Fibroblast of pulmonary artery (primary cell): ENCODE measurements around the gene GOLIM4.

Source experiments
- DNase-seq: peaks from one replicate; pipeline ENCODE4 v3.0.0-alpha.2; 2010; ENCODE audit warnings: low read depth
- H3K4me3 ChIP-seq: replicated peaks from 2 replicates; pipeline ENCODE4 v1.5.1; 2011; ENCODE audit warnings: low read depth, mild to moderate bottlenecking, control low read depth, low read length, moderate library complexity
- TF ChIP-seq, protein P1 (sequence below): IDR thresholded peaks from 2 replicates; pipeline ENCODE4 v1.5.1; 2011; ENCODE audit warnings: mild to moderate bottlenecking, control low read depth, low read length, inconsistent platforms; ENCODE audit errors: missing control alignments

GOLIM4 gene

DNA sequence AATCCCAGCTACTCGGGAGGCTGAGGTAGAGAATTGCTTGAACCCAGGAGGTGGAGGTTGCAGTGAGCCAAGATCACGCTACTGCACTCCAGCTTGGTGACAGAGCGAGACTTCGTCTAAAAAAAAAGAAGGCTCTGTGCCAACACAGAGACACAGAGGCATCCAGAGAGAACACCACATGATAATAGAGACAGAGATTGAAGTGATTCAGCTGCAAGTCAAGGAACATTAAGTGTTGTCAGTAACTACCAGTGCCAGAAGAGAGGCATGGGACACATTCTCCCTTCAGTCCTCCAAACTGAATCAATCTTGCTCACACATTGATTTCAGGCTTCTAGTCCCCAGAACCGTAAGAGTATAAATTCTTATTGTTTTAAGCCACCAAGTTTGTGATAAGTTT, 97.5 kb downstream of the GOLIM4 start:
- DNase-seq: no peak
- TF ChIP-seq, protein P1, sequence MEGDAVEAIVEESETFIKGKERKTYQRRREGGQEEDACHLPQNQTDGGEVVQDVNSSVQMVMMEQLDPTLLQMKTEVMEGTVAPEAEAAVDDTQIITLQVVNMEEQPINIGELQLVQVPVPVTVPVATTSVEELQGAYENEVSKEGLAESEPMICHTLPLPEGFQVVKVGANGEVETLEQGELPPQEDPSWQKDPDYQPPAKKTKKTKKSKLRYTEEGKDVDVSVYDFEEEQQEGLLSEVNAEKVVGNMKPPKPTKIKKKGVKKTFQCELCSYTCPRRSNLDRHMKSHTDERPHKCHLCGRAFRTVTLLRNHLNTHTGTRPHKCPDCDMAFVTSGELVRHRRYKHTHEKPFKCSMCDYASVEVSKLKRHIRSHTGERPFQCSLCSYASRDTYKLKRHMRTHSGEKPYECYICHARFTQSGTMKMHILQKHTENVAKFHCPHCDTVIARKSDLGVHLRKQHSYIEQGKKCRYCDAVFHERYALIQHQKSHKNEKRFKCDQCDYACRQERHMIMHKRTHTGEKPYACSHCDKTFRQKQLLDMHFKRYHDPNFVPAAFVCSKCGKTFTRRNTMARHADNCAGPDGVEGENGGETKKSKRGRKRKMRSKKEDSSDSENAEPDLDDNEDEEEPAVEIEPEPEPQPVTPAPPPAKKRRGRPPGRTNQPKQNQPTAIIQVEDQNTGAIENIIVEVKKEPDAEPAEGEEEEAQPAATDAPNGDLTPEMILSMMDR: no peak
- H3K4me3 ChIP-seq: no peak overlapping the region

DNA sequence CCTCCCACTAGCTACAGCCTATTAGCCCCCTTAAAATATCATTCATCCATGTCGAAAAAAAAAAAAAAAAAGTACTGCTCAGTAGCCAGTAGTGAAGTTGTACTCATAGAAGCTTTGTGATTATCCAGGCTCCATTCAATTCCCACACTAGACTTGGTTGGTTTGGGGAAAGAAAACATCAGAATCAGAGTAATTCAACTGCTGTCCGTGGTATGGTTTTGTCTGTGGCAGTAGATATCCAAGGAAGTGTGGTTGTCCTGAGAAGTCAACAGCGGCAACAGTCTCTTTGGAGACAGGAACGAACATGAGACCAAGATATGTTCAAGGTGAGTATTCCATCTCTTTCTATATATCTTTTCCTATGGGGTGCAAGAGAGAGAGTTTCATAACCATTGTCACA, 99.2 kb downstream of the GOLIM4 start:
- H3K4me3 ChIP-seq: no peak overlapping the region
- TF ChIP-seq, protein P1: no peak
- DNase-seq: no peak

DNA sequence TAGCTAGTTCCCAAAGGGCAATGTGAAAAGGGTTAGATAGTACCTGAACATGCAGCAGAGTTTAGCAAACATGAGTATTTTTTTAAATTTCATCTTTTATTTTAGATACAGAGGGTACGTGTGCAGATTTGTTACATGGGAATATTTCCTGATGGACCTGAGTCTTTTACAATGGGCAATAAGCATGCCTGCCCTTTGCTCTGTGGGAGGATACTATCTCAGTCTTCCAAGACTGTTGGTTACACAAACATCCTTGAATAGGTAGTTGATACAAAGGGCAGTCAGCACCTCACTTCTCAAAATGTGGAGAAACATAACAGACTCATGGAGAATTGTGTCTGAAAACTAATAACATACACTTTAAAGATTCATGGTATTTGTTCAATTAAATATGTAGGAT, 103.3 kb downstream of the GOLIM4 start:
- TF ChIP-seq, protein P1: no peak
- no peak for DNase-seq
- H3K4me3 ChIP-seq: no peak overlapping the region

DNA sequence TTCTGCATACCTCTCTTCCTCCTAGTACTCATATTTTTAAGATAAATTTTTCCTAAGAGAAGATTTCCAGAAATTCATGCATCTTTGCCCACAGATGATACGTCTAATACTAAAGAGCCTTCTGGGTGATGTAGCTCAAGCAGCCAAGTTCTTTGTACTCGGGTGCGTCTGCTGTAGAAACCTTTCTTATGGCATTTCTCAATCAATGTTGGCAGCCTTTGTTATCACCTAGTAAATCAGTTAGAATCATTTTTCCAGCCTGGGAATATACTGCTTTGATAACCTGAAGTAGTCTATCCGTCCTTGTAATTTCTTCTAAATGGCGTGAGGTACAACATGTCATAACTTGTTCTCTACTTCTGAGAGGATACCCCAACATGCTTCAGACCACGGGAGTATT, 104.5 kb downstream of the GOLIM4 start:
- no peak overlapping the region for H3K4me3 ChIP-seq
- TF ChIP-seq, protein P1: no peak
- DNase-seq: no peak

DNA sequence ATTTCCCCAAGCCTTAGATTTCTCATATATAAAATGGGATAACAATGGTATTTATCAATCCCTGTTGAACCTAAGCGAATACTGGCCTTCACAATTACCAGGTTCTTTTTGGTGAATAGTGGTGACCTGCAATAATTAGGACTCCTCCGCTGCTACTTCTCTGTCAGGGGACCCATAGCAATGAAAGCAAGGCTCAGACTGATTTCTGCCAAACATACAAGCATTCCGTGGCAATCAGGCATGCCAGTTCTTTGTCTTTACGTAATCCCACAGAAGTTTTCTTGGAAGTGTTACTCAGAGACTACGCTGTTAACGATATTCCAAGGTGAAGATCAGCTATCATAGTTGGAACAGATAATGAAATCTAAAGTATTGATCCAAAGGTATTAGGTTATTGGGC, 105.7 kb downstream of the GOLIM4 start:
- H3K4me3 ChIP-seq: no peak overlapping the region
- TF ChIP-seq, protein P1: no peak
- DNase-seq: no peak

DNA sequence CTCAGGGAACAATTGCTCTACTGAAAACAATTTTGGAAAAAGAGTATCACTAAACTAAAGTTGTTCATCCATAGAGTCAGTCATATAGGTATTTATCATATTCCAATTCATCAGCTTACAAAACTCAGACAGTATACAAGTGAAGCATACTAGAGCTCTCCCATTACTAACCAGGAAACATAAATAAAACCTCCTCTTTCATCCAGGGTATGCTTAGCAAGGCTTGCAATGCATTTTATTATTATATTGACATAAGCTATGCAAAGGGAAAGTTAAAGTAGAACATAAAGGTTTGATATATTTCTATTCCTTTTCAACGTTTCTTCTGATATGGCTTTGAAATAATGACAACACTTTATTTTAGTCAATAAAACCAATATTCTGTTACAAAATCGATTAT, 106.7 kb downstream of the GOLIM4 start:
- no peak overlapping the region for H3K4me3 ChIP-seq
- TF ChIP-seq, protein P1: no peak
- no peak for DNase-seq

DNA sequence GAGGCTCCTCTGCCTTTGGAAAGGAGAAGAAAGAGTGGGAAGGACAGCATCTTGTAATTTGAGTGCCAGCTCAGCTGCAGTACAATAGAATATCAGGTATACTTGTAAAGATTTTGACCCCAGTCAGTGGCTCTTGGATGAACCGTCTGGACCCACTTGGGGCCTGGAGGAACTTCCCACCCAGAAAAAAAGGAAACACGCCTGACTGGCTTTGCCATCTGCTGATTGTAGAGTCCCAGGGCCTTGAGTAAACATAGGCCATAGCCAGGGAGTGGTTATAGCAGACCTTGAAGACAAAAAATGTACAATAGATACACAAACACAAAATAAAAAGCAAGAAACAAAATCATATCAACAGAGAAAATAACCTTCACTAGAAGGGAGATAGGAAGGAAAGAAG, 112.1 kb downstream of the GOLIM4 start:
- TF ChIP-seq, protein P1: no peak
- DNase-seq: no peak
- H3K4me3 ChIP-seq: no peak overlapping the region
